Measurements from ENCODE around the gene PRKCB.

PRKCB gene

GRCh38 chr16:23969468-23970297, 133.9 kb downstream of the PRKCB start:
- no peak for DNase-seq

- no peak for DNase-seq
Measured at GRCh38 chr16:23974223-23974622, 138.4 kb downstream of the PRKCB start.

DNA sequence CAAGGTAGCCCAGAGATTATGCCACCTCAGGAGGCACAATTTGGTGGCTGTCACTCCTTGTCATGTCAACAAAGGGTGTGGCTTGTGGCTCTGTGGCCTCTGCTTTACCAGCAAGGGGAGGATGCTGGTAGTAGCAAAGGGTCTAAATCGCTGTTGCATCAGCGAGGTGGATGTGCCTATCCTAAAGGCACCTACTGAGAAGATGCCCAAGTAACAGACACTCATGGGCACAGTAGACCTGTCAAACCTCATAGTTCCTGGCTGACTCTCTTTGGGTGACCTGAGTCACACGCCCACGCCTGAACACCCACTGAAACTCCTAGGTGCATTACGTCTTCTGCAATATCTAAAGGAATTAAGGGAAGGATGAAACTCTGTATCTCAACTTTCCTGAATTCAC, 139.5 kb downstream of the PRKCB start:
- DNase-seq = no peak

- no peak for DNase-seq
Measured at GRCh38 chr16:23976091-23976490, 140.3 kb downstream of the PRKCB start.

DNA sequence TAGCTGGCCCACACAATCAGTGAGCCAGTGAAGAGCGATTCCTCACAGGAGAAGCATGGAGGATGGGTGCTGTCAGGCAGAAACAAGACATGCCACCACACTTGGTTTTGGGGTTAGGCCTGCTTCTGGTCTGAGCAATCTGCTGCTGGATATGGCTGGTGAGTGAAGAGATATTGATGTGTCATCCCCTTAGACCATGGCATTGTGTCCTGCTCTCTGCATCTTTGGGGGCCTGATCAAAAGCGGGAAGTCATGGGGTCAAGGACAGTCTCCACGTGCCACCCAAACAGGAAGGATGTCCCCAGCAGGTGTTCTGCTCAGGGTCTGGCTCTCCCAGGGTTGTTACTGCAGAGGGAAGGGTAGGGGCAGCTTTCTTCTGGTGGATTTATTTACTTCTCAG, 140.7 kb downstream of the PRKCB start:
- no peak for DNase-seq

DNA sequence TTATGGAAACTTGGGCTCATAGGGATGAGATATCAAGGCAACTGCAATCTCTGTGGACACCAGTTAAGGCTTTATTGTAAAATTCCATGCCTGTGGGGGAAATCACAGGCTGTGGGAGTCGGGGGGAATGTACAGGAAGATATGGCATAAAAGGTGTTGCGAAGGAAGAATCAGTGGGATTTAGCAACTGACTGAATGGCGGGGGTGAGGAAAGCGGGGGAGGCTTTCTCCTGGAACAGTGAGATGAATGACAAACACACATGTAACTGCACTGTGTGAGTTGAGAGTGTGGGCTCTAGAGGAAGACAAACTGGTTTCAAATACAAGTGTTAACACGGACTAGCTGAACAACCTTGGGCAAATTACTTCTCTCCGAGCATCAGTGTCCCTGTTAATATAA, 143.7 kb downstream of the PRKCB start:
- no peak for DNase-seq

DNA sequence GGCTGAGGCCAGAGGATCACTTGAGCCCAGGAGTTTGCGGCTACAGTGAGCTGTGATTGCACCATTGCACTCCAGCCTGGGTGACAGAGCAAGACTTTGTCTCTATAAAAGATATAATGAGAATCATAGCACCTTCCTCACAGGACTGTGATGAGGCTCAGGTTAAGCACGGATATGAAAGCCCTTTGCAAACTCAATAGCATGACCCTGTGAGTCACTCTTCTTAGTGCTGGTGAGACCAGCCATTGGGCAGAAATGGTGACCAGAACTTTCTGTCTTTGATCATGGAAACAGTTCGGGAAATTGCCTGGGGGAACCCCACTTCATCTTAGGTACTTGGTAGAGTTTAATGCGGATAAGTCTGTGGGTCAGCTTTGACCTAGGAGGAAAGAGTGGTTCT, 144.2 kb downstream of the PRKCB start:
- no peak for DNase-seq

- DNase-seq = no peak
Measured at GRCh38 chr16:23981429-23982399, 145.9 kb downstream of the PRKCB start.

DNA sequence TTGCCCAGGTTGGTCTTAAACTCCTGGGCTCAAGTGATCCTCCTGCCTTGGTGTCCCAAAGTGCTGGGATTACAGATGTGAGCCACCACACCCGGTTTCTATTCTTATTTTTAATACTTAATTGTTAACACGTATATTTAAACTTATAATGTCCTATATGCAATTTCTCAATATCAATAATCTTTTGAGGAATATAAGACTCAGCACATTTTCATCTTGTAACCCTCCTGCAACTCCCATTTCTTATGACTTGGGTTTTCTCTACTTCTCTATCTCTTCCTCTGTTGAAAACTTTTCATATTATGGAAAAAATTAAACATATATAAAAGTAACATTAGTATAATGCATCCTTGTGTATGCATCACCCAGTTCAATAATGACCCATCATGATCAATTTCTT, 150.7 kb downstream of the PRKCB start:
- DNase-seq = no peak

DNA sequence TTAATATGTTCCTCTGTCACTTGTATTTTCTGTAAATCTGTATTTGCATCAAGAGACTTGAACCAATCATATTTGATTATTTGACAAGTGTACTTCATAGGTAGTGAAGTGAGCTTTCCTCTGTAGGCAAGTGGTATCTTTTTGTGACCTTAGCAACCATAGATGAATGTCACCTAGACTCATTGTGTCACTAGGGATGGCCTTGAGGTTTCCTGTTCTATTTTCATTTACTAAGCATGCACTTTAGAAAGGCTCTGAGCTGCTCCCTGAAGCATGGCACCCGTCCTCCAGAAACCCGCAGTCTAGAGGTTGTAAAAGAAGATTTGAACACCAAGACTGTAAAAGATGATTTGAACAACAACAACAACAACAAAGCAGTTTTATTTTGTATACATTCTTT, 151.7 kb downstream of the PRKCB start:
- no peak for DNase-seq

GRCh38 chr16:23990507-23990906, 154.7 kb downstream of the PRKCB start:
- no peak for DNase-seq

GRCh38 chr16:23991066-23991465, 155.3 kb downstream of the PRKCB start:
- DNase-seq = no peak

- DNase-seq = no peak
Measured at GRCh38 chr16:23994615-23995014, 158.8 kb downstream of the PRKCB start.

- DNase-seq = no peak
Measured at GRCh38 chr16:23996258-23996955, 160.6 kb downstream of the PRKCB start.

DNA sequence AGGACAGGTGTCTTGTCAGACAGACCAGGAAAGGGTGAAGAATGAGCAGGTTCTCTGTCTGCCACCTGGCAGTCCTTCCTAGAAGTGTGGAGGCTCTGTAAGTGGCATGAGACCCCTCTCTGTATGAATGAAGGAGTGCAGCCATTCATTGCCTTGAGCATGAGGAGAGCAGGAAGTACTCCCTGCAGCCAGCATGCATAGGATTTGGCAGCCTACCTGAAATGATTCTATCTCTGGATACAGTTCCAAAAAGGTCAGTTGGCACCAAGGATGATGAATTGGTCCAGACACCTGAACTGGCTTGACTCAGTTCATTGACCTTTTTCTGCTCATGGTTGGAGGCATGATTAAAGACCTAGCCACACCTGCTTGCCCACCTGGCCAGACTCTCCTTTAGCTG, 163.0 kb downstream of the PRKCB start:
- no peak for DNase-seq

DNA sequence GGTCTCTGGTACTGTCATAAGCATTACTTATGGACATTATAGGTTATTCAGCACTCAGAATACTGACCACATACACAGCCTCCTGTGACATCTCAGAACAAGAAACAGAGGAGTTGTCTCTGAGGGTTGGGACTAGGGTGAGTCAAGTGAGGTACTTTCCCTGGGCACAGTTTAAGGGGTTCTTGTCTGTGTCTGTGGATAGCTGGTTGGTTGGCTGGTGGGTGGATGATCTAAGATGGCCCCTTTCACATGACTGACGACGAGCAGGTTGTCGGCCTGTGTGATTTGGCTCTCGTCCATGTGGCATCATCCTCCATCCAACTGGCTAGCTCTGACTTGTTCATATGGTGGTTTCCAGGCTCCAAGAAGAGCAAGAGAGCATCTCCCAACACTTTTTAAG, 163.9 kb downstream of the PRKCB start:
- no peak for DNase-seq

DNA sequence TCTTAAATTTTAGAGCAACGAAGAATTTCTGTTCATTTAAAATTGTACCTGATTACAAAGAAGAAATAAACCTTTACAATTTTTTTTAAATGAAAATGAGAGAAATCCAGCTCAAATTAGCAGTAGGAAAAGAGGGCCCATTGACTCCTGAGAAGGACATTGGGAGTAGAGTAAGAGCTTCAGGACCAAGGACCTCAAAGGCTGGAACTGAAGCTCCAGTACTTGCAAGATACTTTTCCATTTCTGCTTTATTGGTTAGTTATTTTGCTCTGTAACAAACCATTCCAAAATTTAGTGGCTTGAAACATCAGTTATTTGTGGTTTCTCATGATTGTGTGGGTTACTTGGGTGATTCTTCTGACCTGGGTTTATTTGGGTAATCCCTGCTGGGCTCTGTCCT, 165.9 kb downstream of the PRKCB start:
- DNase-seq = no peak

DNA sequence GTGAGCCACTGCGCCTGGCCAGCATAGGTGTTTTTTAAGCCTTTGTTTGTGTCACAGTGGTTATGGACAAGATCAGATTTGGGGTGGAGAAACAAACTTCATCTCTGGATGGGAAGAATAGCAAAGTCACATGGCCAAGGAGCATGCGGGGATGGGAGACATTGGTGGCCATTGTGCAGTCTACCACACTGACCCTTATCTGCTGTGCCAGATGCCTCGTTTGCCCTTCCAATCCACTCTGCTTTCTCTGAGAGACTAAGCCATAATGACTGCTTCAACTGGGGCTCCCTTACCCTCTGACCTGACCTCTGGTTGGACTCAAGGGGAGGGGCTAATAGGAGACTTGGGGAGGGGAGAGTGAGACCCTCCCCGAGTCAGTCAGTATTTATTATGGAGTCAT, 166.8 kb downstream of the PRKCB start:
- DNase-seq = no peak

GRCh38 chr16:24005577-24005976, 169.8 kb downstream of the PRKCB start:
- DNase-seq = no peak

DNA sequence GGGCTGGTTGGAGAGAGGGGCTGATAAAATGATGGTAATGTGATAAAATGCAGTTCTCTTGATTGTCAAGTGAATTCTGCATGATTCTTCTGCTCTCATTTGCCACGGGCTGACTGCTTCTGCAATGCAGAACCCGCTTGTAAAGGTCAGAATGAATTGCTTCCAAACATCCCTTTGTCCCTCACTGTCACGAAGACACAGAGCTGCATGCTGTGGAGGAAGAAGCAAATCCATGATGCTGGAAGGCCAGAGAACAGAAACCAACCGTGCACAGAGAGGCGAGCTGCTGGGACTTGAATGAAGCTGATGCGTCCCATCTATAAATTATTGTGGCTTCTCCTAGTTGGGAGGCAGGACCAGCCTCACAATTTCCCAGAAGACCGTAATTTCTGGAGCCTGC, 171.6 kb downstream of the PRKCB start:
- DNase-seq = no peak

GRCh38 chr16:24007934-24008333, 172.2 kb downstream of the PRKCB start:
- DNase-seq = no peak

DNA sequence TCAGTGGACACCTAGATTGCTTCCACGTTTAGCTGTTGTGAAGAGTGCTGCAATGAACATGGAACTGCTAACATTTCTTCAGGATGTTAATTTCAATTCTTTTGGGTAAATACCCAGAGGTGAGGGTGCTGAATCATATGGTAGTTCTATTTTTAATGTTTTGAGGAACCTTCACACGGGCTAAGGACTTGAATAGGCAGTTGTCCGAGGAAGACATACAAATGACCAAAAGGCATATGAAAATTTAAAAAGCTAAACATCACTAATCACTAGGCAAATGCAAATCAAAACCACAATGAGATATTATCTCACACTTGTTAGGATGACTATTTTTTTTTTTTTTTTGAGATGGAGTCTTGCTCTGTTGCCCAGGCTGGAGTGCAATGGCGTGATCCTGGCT, 173.3 kb downstream of the PRKCB start:
- DNase-seq = no peak

DNA sequence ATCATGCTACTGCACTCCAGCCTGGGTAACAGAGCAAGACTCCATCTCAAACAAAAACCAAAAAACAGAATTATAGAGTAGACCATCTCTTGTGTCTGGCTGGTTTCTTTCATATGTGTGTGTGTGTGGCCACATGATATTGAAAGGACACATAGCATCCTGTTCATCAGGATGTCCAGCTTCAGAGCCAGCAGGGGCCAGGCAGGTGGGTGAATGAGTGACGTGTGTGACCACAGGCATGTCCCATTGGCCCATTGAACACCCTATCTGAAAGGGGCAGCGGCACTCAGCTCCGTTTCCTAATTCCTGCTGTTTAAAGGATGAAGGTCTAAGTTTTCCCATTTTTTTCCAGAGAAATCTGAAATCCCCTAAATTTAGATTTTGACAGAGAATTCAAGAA, 174.2 kb downstream of the PRKCB start:
- DNase-seq = no peak
